Neural crest cell (in vitro differentiated cells): ENCODE results near the gene PRKCZ. TPM values are rescaled to one million over a fixed set of nuclear protein-coding genes. Genes with fewer than 3 reads are reported as not detected.

ENCODE experiments used
- DNase-seq: peaks from one replicate; pipeline ENCODE4 v3.0.0; 2021; ENCODE audit warnings: low read depth, mixed read lengths, low spot score
- H3K27ac Mint-ChIP-seq: one replicate; pipeline ENCODE4 v1.8.0; 2021; ENCODE audit warnings: mild to moderate bottlenecking, mixed read lengths; ENCODE audit not compliant: unreplicated experiment
- H3K27me3 Mint-ChIP-seq: 2 replicates; pipeline ENCODE4 v1.8.0; 2021; ENCODE audit warnings: low read depth, mild to moderate bottlenecking, mixed read lengths
- H3K36me3 Mint-ChIP-seq: 2 replicates; pipeline ENCODE4 v1.8.0; 2021; ENCODE audit warnings: low read depth, mild to moderate bottlenecking, mixed read lengths
- H3K4me1 Mint-ChIP-seq: 2 replicates; pipeline ENCODE4 v1.8.0; 2021; ENCODE audit warnings: mixed read lengths
- H3K4me3 Mint-ChIP-seq: one replicate; pipeline ENCODE4 v1.8.0; 2021; ENCODE audit warnings: mild to moderate bottlenecking, mixed read lengths
- H3K9me3 Mint-ChIP-seq: 2 replicates; pipeline ENCODE4 v1.8.0; 2021; ENCODE audit warnings: mixed read lengths
- CTCF ChIP-seq: fragments of 200-600 bp; sonication (generic); conservative IDR thresholded peaks from 2 replicates; pipeline ENCODE4 v1.5.0; 2021; ENCODE audit warnings: antibody characterized with exemption, mild to moderate bottlenecking
- total RNA-seq: library from RNA; stranded (reverse); gene quantifications from 2 replicates; pipeline ENCODE4 v1.2.1, GENCODE V29; 2021

Gene PRKCZ
- total RNA-seq, 1 donor from 2014 or later: 8.6 TPM

- Mint-ChIP-seq H3K36me3 (no peaks in the 10 kb centered on the region), H3K27me3 (no peaks in the 10 kb centered on the region), H3K27ac (no peak overlapping the region), H3K4me1 (no peaks in the 10 kb centered on the region), H3K9me3 (no peaks in the 10 kb centered on the region), H3K4me3 (no peak overlapping the region)
- DNase-seq: no peak
- no peak for TF ChIP-seq CTCF
These were observed 165.9 kb downstream of the PRKCZ start for GRCh38 chr1:2215909-2216766.

- Mint-ChIP-seq H3K27ac (no peak overlapping the region), H3K36me3 (no peaks in the 10 kb centered on the region), H3K9me3 (no peaks in the 10 kb centered on the region), H3K27me3 (no peaks in the 10 kb centered on the region), H3K4me1 (no peaks in the 10 kb centered on the region), H3K4me3 (no peak overlapping the region)
- no peak for DNase-seq
- TF ChIP-seq CTCF: no peak
These were observed 166.5 kb downstream of the PRKCZ start for GRCh38 chr1:2216767-2217058.

- Mint-ChIP-seq H3K4me3 (no peak overlapping the region), H3K9me3 (no peaks in the 10 kb centered on the region), H3K4me1 (peaks cover 5% of the 10 kb centered on the region), H3K27me3 (no peaks in the 10 kb centered on the region), H3K36me3 (no peaks in the 10 kb centered on the region), H3K27ac (no peak overlapping the region)
- TF ChIP-seq CTCF: no peak
- DNase-seq: no peak
These were observed 171.1 kb downstream of the PRKCZ start for GRCh38 chr1:2221271-2221670.

DNA sequence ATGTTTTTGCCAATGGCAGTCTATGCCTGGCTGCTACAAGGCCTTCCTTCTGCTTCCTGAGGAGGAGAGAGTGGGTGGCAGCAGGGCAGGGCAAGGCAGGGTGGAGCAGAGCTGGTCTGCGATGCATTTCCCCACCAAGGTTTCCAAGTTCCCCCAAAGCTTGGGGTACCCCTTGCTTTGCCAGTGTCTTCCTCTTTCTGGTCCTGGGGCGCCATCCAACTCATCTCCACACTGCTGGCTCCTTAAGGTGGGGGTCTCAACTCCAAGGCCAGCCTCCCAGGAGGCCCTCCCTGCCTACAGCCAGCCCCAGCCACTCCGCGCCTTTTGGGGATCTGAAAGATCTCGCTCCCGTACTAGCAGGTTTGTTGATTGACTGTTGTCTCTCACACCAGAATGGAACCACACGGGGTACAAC lies 174.0 kb downstream of the PRKCZ start:
- Mint-ChIP-seq H3K36me3 (no peaks in the 10 kb centered on the region), H3K9me3 (no peaks in the 10 kb centered on the region), H3K27me3 (no peaks in the 10 kb centered on the region), H3K27ac (no peak overlapping the region), H3K4me1 (peaks cover 10% of the 10 kb centered on the region), H3K4me3 (no peak overlapping the region)
- DNase-seq: no peak
- TF ChIP-seq CTCF: no peak

DNA sequence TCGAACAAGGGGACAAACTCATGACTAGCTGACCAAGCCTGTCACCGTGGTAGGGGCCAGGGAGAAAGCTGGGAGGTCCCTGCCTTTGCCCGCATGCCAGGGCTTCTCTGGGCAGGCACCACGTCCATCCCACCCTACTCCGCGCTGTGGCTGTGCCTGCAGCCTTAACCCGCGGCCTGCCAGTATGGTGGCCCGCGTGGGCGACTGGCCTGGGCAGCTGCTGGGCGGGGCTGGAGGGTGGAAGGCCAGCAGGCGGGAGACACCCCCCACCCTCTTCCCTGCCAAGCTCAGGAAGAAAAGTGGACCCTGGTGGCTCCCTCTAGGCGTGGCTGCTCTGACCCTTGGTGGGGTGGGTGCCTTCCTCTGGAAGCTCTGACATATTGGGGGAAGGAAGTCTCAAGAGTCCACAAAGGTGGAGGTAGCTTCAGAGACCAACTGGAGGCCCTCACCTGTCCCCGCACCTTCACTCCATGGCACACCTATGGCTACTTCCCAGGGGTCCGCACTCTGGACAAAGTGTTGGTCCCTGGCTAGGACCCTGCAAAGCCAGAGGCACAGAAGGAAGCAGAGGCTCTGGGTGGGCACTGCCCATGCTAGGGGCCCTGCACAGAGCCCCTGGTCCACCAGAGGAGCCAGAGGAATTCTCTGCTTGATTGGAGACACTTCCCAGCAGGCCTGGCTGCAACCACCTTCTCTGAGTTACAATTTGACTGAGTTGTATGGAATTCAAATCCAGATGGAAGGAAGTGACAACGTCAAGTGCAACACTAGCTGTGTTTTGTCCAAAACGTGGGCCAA lies 174.6 kb downstream of the PRKCZ start:
- Mint-ChIP-seq H3K36me3 (no peaks in the 10 kb centered on the region), H3K4me3 (peak overlapping the region; percentile 80), H3K9me3 (no peaks in the 10 kb centered on the region), H3K27me3 (no peaks in the 10 kb centered on the region), H3K27ac (no peak overlapping the region), H3K4me1 (peaks cover 15% of the 10 kb centered on the region)
- TF ChIP-seq CTCF: no peak
- DNase-seq: no peak
